K562 (cell line): ENCODE measurements around the gene EDN2. TPM values are rescaled to one million over a fixed set of nuclear protein-coding genes. Genes with fewer than 3 reads are reported as not detected.

Experiments used
- ATF7 ChIP-seq: fragments of 450-650 bp; IDR thresholded peaks from 2 replicates; pipeline ENCODE4 v1.7.1; 2014; ENCODE audit warnings: mild to moderate bottlenecking, moderate library complexity
- DPF2 ChIP-seq: fragments of 450-650 bp; IDR thresholded peaks from 2 replicates; pipeline ENCODE4 v1.6.1; 2016
- E2F1 ChIP-seq: sonication (generic); formaldehyde crosslinking; IDR thresholded peaks from 2 replicates; pipeline ENCODE4 v1.8.1; 2023; ENCODE audit warnings: mild to moderate bottlenecking, missing genetic modification reagents, moderate library complexity
- HNRNPUL1 ChIP-seq: fragments of 200-400 bp; formaldehyde crosslinking; IDR thresholded peaks from 2 replicates; pipeline ENCODE4 v1.6.1; 2017; ENCODE audit warnings: low read length
- RREB1 ChIP-seq: fragments of 250-450 bp; sonication (Bioruptor Pico); IDR thresholded peaks from 2 replicates; pipeline ENCODE4 v1.4.0; 2020
- SIX5 ChIP-seq, 2 experiments: IDR thresholded peaks; 2 replicates each; pipeline ENCODE4 v1.6.1; 2011; ENCODE audit warnings: low read length in 2 of 2, borderline replicate concordance in 1 of 2, low read depth in 1 of 2, mild to moderate bottlenecking in 1 of 2, moderate library complexity in 1 of 2; ENCODE audit not compliant: insufficient read depth in 1 of 2
- TCF3 ChIP-seq: sonication (generic); formaldehyde crosslinking; IDR thresholded peaks from 2 replicates; pipeline ENCODE4 v1.4.0; 2020; ENCODE audit warnings: mild to moderate bottlenecking, missing genetic modification reagents
- TFAM ChIP-seq: fragments of 250-450 bp; sonication (Bioruptor Pico); conservative IDR thresholded peaks from 2 replicates; pipeline ENCODE4 v1.5.0; 2021; ENCODE audit warnings: mild to moderate bottlenecking, moderate library complexity
- ZNF212 ChIP-seq: fragments of 450-650 bp; formaldehyde crosslinking; IDR thresholded peaks from 2 replicates; pipeline ENCODE4 v1.4.0; 2020; ENCODE audit warnings: mild to moderate bottlenecking
- ZNF717 ChIP-seq: fragments of 250-450 bp; sonication (Bioruptor Pico); IDR thresholded peaks from 2 replicates; pipeline ENCODE4 v1.5.0; 2021
- polyA plus RNA-seq, 8 experiments: library from polyadenylated mRNA; depleted of rRNA in 4 of 8; stranded (reverse) in 5 of 8; unstranded in 3 of 8; fragments of >200 nt; fragmentation: Nextera tagmentation in 2 of 8; fragmentation: Illumina TruSeq in 1 of 8; extraction: Ambion mirVana in 2 of 8; extraction: Trizol in 1 of 8; gene quantifications; 2 replicates each; pipeline versions ENCODE4 v1.2.1 to v1.2.3, GENCODE V29; 2011 to 2014; ENCODE audit warnings: inconsistent platforms in 1 of 8, missing spikeins in 1 of 8
- total RNA-seq, 7 experiments: library from RNA; depleted of rRNA in 6 of 7; stranded (reverse); fragments of >200 nt in 6 of 7; fragmentation: Illumina TruSeq in 2 of 7; extraction: Trizol in 2 of 7; gene quantifications; 2 replicates each; pipeline versions ENCODE4 v1.2.1 to v1.2.3, GENCODE V29; 2011 to 2021; ENCODE audit warnings: low replicate concordance in 1 of 7
- TF ChIP-seq, protein P1 (sequence below): fragments of 200-400 bp; formaldehyde crosslinking; IDR thresholded peaks from 2 replicates; pipeline ENCODE4 v1.6.1; 2017; ENCODE audit warnings: mild to moderate bottlenecking, low read depth, low read length, moderate library complexity

EDN2 gene
- total and polyA plus RNA-seq, 9 of the 15 experiments (the other 6 are each of a cell fraction or from before 2014, with no cell fraction given), result not detected

GRCh38 chr1:41496080-41497055, 11.9 kb upstream of the EDN2 start (continued):
- no peak for TF ChIP-seq TCF3
- peak; percentile 61; the same call in 1 of the 2 replicates for TF ChIP-seq DPF2
- TF ChIP-seq ZNF717 (CRISPR knock-in tag), result no peak
- TF ChIP-seq ZNF212, result no peak
- TF ChIP-seq SIX5 (IDR thresholded peaks at IDR 0.05; ENCODE audit: borderline replicate concordance in 1 of 2, insufficient read depth in 1 of 2, low read depth in 1 of 2, low read length in 2 of 2), result no peak
- 0 out of 2 replicates have a peak, but pooled peaks have one; percentile 6 for TF ChIP-seq RREB1 (CRISPR knock-in tag)
- TF ChIP-seq, protein P1, sequence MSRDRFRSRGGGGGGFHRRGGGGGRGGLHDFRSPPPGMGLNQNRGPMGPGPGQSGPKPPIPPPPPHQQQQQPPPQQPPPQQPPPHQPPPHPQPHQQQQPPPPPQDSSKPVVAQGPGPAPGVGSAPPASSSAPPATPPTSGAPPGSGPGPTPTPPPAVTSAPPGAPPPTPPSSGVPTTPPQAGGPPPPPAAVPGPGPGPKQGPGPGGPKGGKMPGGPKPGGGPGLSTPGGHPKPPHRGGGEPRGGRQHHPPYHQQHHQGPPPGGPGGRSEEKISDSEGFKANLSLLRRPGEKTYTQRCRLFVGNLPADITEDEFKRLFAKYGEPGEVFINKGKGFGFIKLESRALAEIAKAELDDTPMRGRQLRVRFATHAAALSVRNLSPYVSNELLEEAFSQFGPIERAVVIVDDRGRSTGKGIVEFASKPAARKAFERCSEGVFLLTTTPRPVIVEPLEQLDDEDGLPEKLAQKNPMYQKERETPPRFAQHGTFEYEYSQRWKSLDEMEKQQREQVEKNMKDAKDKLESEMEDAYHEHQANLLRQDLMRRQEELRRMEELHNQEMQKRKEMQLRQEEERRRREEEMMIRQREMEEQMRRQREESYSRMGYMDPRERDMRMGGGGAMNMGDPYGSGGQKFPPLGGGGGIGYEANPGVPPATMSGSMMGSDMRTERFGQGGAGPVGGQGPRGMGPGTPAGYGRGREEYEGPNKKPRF, result no peak
- no peak for TF ChIP-seq TFAM (CRISPR knock-in tag)
- TF ChIP-seq ATF7, result peak; percentile 87
- TF ChIP-seq HNRNPUL1, result no peak
- peak; percentile 39; the same call in 1 of the 2 replicates for TF ChIP-seq E2F1 (CRISPR knock-in tag)
